ENCODE results near the gene RAPGEF6.

Gene RAPGEF6

GRCh38 chr5:131396630-131397273 lies 238.3 kb downstream of the RAPGEF6 start:
- peaks cover 33 to 39% of the 10 kb centered on the region in 2 donors for H3K36me3 ChIP-seq (ENCODE audit: control insufficient read depth in 2 of 2, insufficient read depth in 2 of 2, low read length in 2 of 2)
- H3K4me3 ChIP-seq (ENCODE audit: low read length in 2 of 2) = no peak overlapping the region
- no peak overlapping the region for H3K9ac ChIP-seq (ENCODE audit: low read depth in 1 of 2, low read length in 2 of 2)
- no peaks in the 10 kb centered on the region for H3K9me3 ChIP-seq (ENCODE audit: control insufficient read depth in 2 of 2, low read length in 2 of 2)
- no peaks in the 10 kb centered on the region for H3K27me3 ChIP-seq (ENCODE audit: control insufficient read depth in 2 of 2, insufficient read depth in 2 of 2, low read length in 2 of 2)
- H3K27ac ChIP-seq (ENCODE audit: low read depth in 2 of 2, low read length in 2 of 2) = no peak overlapping the region
- H3K4me1 ChIP-seq (ENCODE audit: control insufficient read depth in 2 of 2, insufficient read depth in 2 of 2, low read length in 2 of 2) = peaks cover 0 to 5% of the 10 kb centered on the region in 2 donors

GRCh38 chr5:131396015-131396414 lies 239.0 kb downstream of the RAPGEF6 start:
- Histone ChIP-seq H3K9me3 (ENCODE audit: control insufficient read depth in 2 of 2, low read length in 2 of 2) (no peaks in the 10 kb centered on the region), H3K9ac (ENCODE audit: low read depth in 1 of 2, low read length in 2 of 2) (no peak overlapping the region), H3K27me3 (ENCODE audit: control insufficient read depth in 2 of 2, insufficient read depth in 2 of 2, low read length in 2 of 2) (no peaks in the 10 kb centered on the region), H3K4me3 (ENCODE audit: low read length in 2 of 2) (no peak overlapping the region), H3K4me1 (ENCODE audit: control insufficient read depth in 2 of 2, insufficient read depth in 2 of 2, low read length in 2 of 2) (peaks cover 0 to 5% of the 10 kb centered on the region in 2 donors), H3K27ac (ENCODE audit: low read depth in 2 of 2, low read length in 2 of 2) (no peak overlapping the region), H3K36me3 (ENCODE audit: control insufficient read depth in 2 of 2, insufficient read depth in 2 of 2, low read length in 2 of 2) (peaks cover 36 to 42% of the 10 kb centered on the region in 2 donors)

DNA sequence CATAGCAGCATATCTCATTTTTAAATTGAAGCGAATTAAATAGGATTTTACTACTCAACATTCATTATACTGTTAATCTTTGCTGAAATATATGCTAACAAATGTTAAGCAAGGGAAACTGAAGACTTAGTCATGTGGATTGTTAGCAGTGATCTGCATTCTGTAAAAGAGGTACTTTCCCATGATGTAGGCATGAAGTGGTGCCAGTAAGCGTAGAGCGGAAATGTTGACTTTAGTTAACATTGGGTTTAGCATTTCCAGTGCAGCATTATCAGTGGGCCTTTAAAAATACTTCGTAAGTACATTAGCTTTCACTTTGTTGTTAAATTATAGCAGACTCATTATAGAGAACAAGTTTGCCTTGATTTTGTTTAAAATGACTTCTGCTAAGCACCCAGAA lies 240.9 kb downstream of the RAPGEF6 start:
- no peaks in the 10 kb centered on the region for H3K9me3 ChIP-seq (ENCODE audit: control insufficient read depth in 2 of 2, low read length in 2 of 2)
- H3K4me3 ChIP-seq (ENCODE audit: low read length in 2 of 2) = no peak overlapping the region
- peaks cover 0 to 5% of the 10 kb centered on the region in 2 donors for H3K4me1 ChIP-seq (ENCODE audit: control insufficient read depth in 2 of 2, insufficient read depth in 2 of 2, low read length in 2 of 2)
- H3K9ac ChIP-seq (ENCODE audit: low read depth in 1 of 2, low read length in 2 of 2) = no peak overlapping the region
- H3K27me3 ChIP-seq (ENCODE audit: control insufficient read depth in 2 of 2, insufficient read depth in 2 of 2, low read length in 2 of 2) = no peaks in the 10 kb centered on the region
- peaks cover 36 to 51% of the 10 kb centered on the region in 2 donors for H3K36me3 ChIP-seq (ENCODE audit: control insufficient read depth in 2 of 2, insufficient read depth in 2 of 2, low read length in 2 of 2)
- H3K27ac ChIP-seq (ENCODE audit: low read depth in 2 of 2, low read length in 2 of 2) = no peak overlapping the region

DNA sequence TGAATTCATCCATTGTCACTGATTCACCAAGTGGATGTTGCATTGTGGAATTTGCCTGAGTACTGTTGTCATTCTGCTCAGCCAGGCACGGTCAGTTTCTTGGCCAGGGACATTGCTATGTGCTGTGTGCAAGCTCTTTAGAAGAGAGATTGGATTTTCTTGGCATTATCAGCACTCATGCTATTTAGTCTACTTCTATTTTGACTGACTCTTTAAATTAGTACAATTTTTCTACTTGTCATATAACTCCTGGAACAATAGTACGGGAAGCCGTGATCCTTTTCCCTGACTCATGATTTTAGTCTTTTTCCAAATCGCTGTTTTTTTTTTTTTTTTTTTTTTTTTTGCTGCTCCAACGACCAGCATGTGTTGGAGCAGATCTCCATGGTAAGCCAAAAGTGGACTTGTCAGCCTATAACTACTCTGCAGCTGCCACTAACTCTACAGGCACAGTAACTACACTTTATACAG lies 241.5 kb downstream of the RAPGEF6 start:
- no peak overlapping the region for H3K27ac ChIP-seq (ENCODE audit: low read depth in 2 of 2, low read length in 2 of 2)

GRCh38 chr5:131392466-131393095 lies 242.4 kb downstream of the RAPGEF6 start:
- Histone ChIP-seq H3K27me3 (ENCODE audit: control insufficient read depth in 2 of 2, insufficient read depth in 2 of 2, low read length in 2 of 2) (no peaks in the 10 kb centered on the region), H3K9me3 (ENCODE audit: control insufficient read depth in 2 of 2, low read length in 2 of 2) (no peaks in the 10 kb centered on the region), H3K9ac (ENCODE audit: low read depth in 1 of 2, low read length in 2 of 2) (no peak overlapping the region), H3K4me1 (ENCODE audit: control insufficient read depth in 2 of 2, insufficient read depth in 2 of 2, low read length in 2 of 2) (peaks cover 0 to 5% of the 10 kb centered on the region in 2 donors), H3K27ac (ENCODE audit: low read depth in 2 of 2, low read length in 2 of 2) (no peak overlapping the region), H3K36me3 (ENCODE audit: control insufficient read depth in 2 of 2, insufficient read depth in 2 of 2, low read length in 2 of 2) (peaks cover 36 to 49% of the 10 kb centered on the region in 2 donors), H3K4me3 (ENCODE audit: low read length in 2 of 2) (no peak overlapping the region)

More for the DNA sequence above, 241.5 kb downstream of the RAPGEF6 start:
- H3K4me1 ChIP-seq (ENCODE audit: control insufficient read depth in 2 of 2, insufficient read depth in 2 of 2, low read length in 2 of 2) = peaks cover 0 to 5% of the 10 kb centered on the region in 2 donors
- peaks cover 36 to 50% of the 10 kb centered on the region in 2 donors for H3K36me3 ChIP-seq (ENCODE audit: control insufficient read depth in 2 of 2, insufficient read depth in 2 of 2, low read length in 2 of 2)
- H3K4me3 ChIP-seq (ENCODE audit: low read length in 2 of 2) = no peak overlapping the region
- no peaks in the 10 kb centered on the region for H3K9me3 ChIP-seq (ENCODE audit: control insufficient read depth in 2 of 2, low read length in 2 of 2)
- no peak overlapping the region for H3K9ac ChIP-seq (ENCODE audit: low read depth in 1 of 2, low read length in 2 of 2)
- H3K27me3 ChIP-seq (ENCODE audit: control insufficient read depth in 2 of 2, insufficient read depth in 2 of 2, low read length in 2 of 2) = no peaks in the 10 kb centered on the region

- H3K27ac ChIP-seq (ENCODE audit: low read depth in 2 of 2, low read length in 2 of 2) = no peak overlapping the region
- no peaks in the 10 kb centered on the region for H3K9me3 ChIP-seq (ENCODE audit: control insufficient read depth in 2 of 2, low read length in 2 of 2)
- H3K4me1 ChIP-seq (ENCODE audit: control insufficient read depth in 2 of 2, insufficient read depth in 2 of 2, low read length in 2 of 2) = peaks cover 0 to 5% of the 10 kb centered on the region in 2 donors
- H3K4me3 ChIP-seq (ENCODE audit: low read length in 2 of 2) = no peak overlapping the region
- H3K36me3 ChIP-seq (ENCODE audit: control insufficient read depth in 2 of 2, insufficient read depth in 2 of 2, low read length in 2 of 2) = peaks cover 27 to 51% of the 10 kb centered on the region in 2 donors
- no peak overlapping the region for H3K9ac ChIP-seq (ENCODE audit: low read depth in 1 of 2, low read length in 2 of 2)
- no peaks in the 10 kb centered on the region for H3K27me3 ChIP-seq (ENCODE audit: control insufficient read depth in 2 of 2, insufficient read depth in 2 of 2, low read length in 2 of 2)
Observed at GRCh38 chr5:131389869-131390265, 245.2 kb downstream of the RAPGEF6 start.

- Histone ChIP-seq H3K4me3 (ENCODE audit: low read length in 2 of 2) (no peak overlapping the region), H3K9me3 (ENCODE audit: control insufficient read depth in 2 of 2, low read length in 2 of 2) (no peaks in the 10 kb centered on the region), H3K4me1 (ENCODE audit: control insufficient read depth in 2 of 2, insufficient read depth in 2 of 2, low read length in 2 of 2) (peaks cover 0 to 5% of the 10 kb centered on the region in 2 donors), H3K27me3 (ENCODE audit: control insufficient read depth in 2 of 2, insufficient read depth in 2 of 2, low read length in 2 of 2) (no peaks in the 10 kb centered on the region), H3K36me3 (ENCODE audit: control insufficient read depth in 2 of 2, insufficient read depth in 2 of 2, low read length in 2 of 2) (peaks cover 25 to 49% of the 10 kb centered on the region in 2 donors), H3K27ac (ENCODE audit: low read depth in 2 of 2, low read length in 2 of 2) (no peak overlapping the region), H3K9ac (ENCODE audit: low read depth in 1 of 2, low read length in 2 of 2) (no peak overlapping the region)
Observed at GRCh38 chr5:131389096-131389868, 245.7 kb downstream of the RAPGEF6 start.

DNA sequence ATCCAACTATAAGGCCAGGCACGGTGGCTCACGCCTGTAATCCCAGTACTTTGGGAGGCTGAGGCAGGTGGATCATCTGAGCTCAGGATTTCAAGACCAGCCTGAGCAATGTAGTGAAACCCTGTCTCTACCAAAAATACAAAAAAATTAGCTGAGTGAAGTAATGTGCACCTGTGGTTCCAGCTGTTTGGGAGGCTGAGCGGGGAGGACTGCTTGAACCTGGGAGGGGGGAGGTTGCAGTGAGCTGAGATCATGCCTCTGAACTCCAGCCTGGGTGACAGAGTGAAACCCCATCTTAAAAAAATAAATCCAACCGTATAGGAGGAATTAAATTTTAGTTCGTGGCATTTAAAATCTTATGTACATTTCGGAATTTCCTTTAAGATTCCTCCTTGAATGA lies 247.8 kb downstream of the RAPGEF6 start:
- H3K27ac ChIP-seq (ENCODE audit: low read depth in 2 of 2, low read length in 2 of 2) = no peak overlapping the region
- H3K9me3 ChIP-seq (ENCODE audit: control insufficient read depth in 2 of 2, low read length in 2 of 2) = no peaks in the 10 kb centered on the region
- H3K36me3 ChIP-seq (ENCODE audit: control insufficient read depth in 2 of 2, insufficient read depth in 2 of 2, low read length in 2 of 2) = peaks cover 16 to 35% of the 10 kb centered on the region in 2 donors
- H3K27me3 ChIP-seq (ENCODE audit: control insufficient read depth in 2 of 2, insufficient read depth in 2 of 2, low read length in 2 of 2) = no peaks in the 10 kb centered on the region
- H3K4me1 ChIP-seq (ENCODE audit: control insufficient read depth in 2 of 2, insufficient read depth in 2 of 2, low read length in 2 of 2) = peaks cover 4 to 8% of the 10 kb centered on the region in 2 donors
- no peak overlapping the region for H3K9ac ChIP-seq (ENCODE audit: low read depth in 1 of 2, low read length in 2 of 2)
- no peak overlapping the region for H3K4me3 ChIP-seq (ENCODE audit: low read length in 2 of 2)

DNA sequence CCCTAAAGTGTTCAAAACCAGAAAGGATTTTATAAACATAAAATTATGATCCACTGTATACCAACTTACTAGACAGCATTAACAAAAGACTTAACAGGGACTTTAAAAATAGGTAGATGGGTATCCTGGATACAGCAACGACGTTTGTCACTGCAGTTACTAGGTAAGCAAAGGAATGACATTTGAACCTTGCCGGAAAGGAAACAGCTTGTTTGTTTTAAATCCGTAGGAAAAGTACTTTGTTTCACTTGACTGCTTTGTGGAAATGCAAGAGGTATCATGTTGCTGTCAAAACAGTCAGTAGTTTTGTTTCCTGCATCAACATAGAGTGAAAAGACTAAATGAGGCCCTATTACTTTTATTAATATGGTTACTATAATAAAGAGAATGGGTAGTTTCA lies 248.2 kb downstream of the RAPGEF6 start:
- Histone ChIP-seq H3K4me3 (ENCODE audit: low read length in 2 of 2) (no peak overlapping the region), H3K9ac (ENCODE audit: low read depth in 1 of 2, low read length in 2 of 2) (no peak overlapping the region), H3K9me3 (ENCODE audit: control insufficient read depth in 2 of 2, low read length in 2 of 2) (no peaks in the 10 kb centered on the region), H3K27me3 (ENCODE audit: control insufficient read depth in 2 of 2, insufficient read depth in 2 of 2, low read length in 2 of 2) (no peaks in the 10 kb centered on the region), H3K27ac (ENCODE audit: low read depth in 2 of 2, low read length in 2 of 2) (no peak overlapping the region), H3K4me1 (ENCODE audit: control insufficient read depth in 2 of 2, insufficient read depth in 2 of 2, low read length in 2 of 2) (peaks cover 4 to 6% of the 10 kb centered on the region in 2 donors), H3K36me3 (ENCODE audit: control insufficient read depth in 2 of 2, insufficient read depth in 2 of 2, low read length in 2 of 2) (peaks cover 11 to 31% of the 10 kb centered on the region in 2 donors)

- H3K4me3 ChIP-seq (ENCODE audit: low read length in 2 of 2) = no peak overlapping the region
- H3K27me3 ChIP-seq (ENCODE audit: control insufficient read depth in 2 of 2, insufficient read depth in 2 of 2, low read length in 2 of 2) = no peaks in the 10 kb centered on the region
- H3K4me1 ChIP-seq (ENCODE audit: control insufficient read depth in 2 of 2, insufficient read depth in 2 of 2, low read length in 2 of 2) = peaks cover 4 to 6% of the 10 kb centered on the region in 2 donors
- no peak overlapping the region for H3K27ac ChIP-seq (ENCODE audit: low read depth in 2 of 2, low read length in 2 of 2)
- no peak overlapping the region for H3K9ac ChIP-seq (ENCODE audit: low read depth in 1 of 2, low read length in 2 of 2)
- no peaks in the 10 kb centered on the region for H3K9me3 ChIP-seq (ENCODE audit: control insufficient read depth in 2 of 2, low read length in 2 of 2)
- H3K36me3 ChIP-seq (ENCODE audit: control insufficient read depth in 2 of 2, insufficient read depth in 2 of 2, low read length in 2 of 2) = peaks cover 8 to 29% of the 10 kb centered on the region in 2 donors
Observed at GRCh38 chr5:131386124-131386523, 248.9 kb downstream of the RAPGEF6 start.

All from mucosa of rectum (tissue), 2 donors.